Measurements from ENCODE around the gene PRIM2. TPM values are rescaled to one million over a fixed set of nuclear protein-coding genes. Genes with fewer than 3 reads are reported as not detected.
"Not testable (repeated sequence)": the region's sequence is repeated elsewhere in the genome, so short reads cannot be mapped to it uniquely, and the experiment has no call there.

PRIM2 gene
- 16.5 TPM for polyA plus RNA-seq (2013, experiment 1 of 2; ENCODE audit: insufficient read length)
- polyA plus RNA-seq (2013, experiment 2 of 2; ENCODE audit: insufficient read length): 15.2 TPM

DNA sequence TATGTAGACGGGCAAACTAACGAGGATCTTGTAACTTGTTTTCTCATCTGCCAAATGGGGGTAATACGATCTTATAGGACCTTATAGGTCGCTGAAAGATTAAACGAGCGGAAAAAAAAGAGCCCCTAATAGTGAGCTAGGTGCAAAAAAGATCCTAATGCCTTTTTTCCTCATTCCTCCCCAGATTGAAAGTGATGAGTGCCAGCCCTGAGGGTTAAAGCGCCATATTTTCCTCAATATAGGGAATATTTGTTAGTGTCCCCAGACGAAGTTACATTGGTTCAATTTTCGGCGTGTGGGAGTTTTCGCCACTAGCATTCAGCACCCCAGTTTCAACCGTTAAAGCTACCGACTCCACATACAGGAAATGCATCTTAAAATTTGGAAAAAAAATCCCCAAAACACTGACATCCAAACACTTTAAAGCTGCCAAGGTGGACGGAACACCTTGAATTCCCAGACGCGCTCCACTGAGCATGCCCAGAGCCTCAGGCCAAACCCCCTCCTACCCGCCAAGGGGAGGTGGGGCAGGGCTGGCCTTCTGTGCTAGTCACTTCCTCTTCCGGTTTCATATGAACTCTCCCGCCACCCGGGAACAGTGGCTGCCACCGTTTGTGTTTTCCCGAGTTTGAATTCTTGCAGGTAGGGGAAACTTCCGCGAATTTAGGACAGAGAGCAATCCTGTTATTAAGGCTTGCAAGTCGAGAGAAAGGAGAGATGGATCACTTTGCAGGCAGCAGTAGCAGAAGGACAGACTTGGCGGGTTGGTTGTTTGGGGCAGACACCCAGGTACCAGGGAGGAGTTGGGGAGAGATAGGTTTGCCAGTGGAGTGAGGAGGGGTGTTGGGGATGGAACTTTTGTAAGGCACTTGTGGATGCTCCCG lies at the start of gene PRIM2:
PRIM2 (plus strand) TSS at position 571 of the 884 bp plus-strand sequence. CDS start 816 bp downstream, outside the sequence.
- peak; percentile 81 for DNase-seq

DNA sequence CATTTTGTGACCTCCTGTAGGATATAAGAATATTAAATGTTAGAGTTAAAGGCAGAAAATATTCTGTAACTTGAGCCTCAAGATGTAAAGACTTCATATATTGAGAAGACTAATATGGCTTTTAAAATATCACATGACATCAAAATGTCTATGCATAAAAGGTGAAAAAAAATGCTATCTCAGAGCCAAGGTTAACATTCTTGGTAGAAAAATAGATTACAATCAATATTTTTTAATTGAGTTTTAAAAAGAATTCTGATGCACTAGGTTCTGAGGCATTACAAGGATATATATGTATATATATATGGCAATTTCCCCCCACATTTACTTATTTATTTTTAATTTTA lies 49.2 kb upstream of the PRIM2 start:
- DNase-seq: no peak

DNA sequence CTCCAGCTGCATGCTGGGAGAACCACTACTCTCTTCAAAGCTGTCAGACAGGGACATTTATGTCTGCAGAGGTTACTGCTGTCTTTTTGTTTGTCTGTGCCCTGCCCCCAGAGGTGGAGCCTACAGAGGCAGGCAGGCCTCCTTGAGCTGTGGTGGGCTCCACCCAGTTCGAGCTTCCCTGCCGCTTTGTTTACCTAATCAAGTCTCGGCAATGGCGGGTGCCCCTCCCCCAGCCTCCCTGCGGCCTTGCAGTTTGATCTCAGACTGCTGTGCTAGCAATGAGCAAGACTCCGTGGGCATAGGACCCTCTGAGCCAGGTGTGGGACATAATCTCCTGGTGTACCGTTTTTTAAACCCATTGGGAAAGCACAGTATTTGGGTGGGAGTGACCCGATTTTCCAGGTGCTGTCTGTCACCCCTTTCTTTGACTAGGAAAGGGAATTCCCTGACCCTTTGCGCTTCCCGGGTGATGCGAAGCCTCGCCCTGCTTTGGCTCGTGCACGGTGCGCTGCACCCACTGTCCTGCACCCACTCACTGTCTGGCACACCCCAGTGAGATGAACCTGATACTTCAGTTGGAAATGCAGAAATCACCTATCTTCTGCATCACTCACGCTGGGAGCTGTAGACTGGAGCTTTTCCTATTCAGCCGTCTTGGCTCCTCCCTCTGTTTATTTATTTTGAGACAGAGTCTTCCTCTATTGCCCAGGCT lies 43.2 kb upstream of the PRIM2 start:
- DNase-seq: not testable (repeated sequence)

GRCh38 chr6:57275384-57275783 lies 42.0 kb upstream of the PRIM2 start:
- no peak for DNase-seq

GRCh38 chr6:57276946-57277345 lies 40.5 kb upstream of the PRIM2 start:
- peak; percentile 44 for DNase-seq

DNA sequence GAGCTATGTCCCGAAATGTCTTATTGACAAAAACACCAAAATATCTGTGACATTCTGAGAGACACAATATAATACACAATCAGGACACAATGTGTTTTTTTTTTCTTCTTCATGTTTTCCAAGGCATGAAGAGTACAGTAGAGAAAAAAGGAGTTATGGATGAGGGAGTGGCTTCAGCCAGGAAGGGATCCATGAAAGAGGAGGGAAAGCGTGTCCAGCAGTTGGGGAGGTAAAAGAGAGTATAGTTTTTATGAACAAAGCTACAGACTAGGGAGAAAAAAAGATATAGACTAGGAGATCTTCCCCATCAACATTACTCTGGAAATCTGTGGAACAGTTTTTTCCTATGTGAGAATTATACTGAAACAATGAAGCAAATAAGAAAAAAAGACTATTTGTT lies 38.9 kb upstream of the PRIM2 start:
- no peak for DNase-seq

DNA sequence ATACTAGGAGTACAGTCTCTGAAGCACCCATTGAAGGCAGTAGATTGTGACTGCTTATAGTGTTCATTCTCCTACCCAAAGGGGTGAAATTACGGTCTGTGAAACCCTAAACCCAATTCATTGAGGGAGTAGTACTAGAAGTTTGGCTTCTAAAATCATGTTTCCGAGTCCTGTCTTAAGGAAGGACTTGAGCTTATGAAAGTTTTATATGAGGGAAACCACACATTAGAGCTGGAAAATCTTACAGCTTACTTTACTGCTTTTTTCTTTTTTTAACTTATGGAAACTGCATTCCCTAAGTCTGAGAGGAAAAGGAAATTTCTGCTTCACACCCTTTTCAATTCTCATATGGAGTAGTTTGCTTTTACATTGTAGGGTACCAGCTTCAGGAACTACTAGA lies 38.4 kb upstream of the PRIM2 start:
- DNase-seq: no peak

DNA sequence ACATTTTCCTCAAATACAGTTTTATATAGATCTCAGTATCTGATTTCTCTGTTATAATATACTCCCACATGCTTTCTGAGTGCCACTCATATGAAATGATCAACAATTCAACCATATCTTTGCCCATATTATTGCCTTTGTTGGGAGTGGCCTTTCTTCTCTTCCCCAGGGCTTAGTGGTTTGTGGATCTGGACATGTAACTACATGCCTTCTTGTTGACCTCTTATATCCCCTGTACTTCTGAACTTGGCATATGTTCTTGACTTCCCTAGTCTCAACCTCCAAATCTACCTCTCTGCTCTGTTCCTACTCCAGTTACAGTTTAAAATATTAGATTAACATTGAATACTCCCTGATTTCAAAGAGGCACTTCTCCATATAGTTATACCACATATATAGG lies 34.3 kb upstream of the PRIM2 start:
- DNase-seq: no peak

GRCh38 chr6:57283911-57284455 lies 33.4 kb upstream of the PRIM2 start:
- DNase-seq: peak; percentile 87

DNA sequence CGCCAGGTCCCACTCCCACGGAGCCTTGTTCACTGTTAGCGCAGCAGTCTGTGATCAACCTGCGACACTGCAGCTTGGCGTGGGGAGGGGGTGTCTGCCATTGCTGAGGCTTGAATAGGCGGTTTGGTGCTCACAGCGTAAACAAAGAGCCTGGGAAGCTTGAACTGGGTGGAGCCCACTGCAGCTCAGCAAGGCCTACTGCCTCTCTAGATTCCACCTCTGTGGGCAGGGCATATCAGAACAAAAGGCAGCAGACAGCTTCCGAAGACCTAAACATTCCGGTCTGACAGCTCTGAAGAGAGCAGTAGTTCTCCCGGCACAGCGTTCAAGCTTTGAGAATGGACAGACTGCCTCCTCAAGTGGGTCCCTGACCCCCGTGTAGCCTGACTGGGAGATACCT lies 29.3 kb upstream of the PRIM2 start:
- DNase-seq: not testable (repeated sequence)

GRCh38 chr6:57293472-57293871 lies 24.0 kb upstream of the PRIM2 start:
- DNase-seq: not testable (repeated sequence)

GRCh38 chr6:57294862-57295445 lies 22.5 kb upstream of the PRIM2 start:
- no peak for DNase-seq

DNA sequence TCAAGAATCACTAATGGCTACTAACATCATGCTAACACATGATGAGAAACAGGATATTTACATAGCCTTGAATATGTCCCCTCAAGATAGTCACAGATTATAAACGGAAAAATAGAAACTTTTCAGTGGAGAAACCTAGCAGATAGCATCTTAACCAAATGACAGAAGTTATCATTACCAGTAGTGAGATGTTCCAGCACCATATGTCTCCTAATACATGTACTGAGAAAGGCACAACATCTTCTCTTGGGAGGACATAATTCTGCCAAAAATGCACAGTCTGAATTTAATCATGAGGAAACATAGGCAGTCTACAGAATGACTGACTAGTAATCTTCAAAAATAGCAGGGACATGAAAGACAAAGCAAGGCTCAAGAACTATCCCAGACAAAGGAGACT lies 19.9 kb upstream of the PRIM2 start:
- no peak for DNase-seq

DNA sequence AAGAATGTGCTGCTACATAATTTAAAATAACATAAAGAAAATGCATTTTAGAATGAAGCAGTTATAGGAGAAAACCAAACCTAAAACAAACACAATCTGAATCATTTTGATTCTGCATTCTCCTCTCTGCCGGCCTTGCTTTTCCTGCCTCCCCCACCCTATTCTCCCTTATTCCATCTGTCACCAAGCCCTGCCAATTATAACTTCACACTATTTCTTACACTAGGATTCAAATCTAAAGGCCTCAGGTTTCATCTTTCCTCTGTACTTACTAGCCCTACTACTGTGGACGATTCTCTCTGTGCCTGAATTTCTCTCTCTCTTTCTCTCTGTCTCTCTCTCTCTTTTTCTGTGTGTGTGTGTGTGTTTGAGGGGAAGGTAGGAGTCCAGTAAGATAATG lies 18.7 kb upstream of the PRIM2 start:
- no peak for DNase-seq

GRCh38 chr6:57301757-57302156 lies 15.7 kb upstream of the PRIM2 start:
- no peak for DNase-seq

DNA sequence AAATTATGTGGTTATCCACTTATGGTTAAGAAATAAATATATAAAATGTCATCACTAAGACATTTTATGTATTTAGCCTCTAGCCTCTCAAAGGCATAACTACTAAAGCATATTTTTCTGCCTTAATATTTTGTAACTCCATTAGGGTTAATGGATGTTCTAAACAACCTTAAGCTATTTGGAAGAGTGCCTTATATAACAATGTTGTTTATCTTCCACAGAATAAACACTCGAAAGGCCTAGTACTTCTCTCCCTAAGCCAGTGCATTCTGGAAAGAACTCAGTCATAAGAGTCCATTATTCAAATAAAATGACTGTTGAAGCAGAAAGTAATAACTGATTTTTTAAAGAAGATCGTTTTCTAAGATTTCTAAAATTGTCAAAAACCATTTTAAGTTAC lies 15.0 kb upstream of the PRIM2 start:
- DNase-seq: no peak

- DNase-seq: peak; percentile 83
Observed at GRCh38 chr6:57303931-57304681, 13.3 kb upstream of the PRIM2 start.

DNA sequence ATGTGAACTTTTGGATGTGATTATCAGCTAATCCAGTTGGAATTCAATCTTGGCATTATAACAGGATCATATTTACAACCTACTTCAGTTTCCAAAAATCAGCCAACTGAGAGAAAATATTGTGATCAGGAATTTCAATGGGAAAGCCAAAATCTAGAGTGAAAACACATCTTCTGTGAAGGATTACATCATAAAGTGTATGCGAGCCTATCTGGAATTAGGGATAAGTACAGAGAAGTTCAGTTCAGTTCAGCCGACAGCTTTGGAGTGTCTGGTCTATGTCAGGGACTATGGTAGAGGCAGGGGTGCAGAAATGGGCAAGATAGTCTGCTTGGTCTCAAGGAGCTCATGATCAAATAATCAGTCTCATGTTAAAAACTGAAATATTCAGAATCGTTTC lies 12.3 kb upstream of the PRIM2 start:
- DNase-seq: no peak

- DNase-seq: peak; percentile 74
Observed at GRCh38 chr6:57305761-57306160, 11.7 kb upstream of the PRIM2 start.

DNA sequence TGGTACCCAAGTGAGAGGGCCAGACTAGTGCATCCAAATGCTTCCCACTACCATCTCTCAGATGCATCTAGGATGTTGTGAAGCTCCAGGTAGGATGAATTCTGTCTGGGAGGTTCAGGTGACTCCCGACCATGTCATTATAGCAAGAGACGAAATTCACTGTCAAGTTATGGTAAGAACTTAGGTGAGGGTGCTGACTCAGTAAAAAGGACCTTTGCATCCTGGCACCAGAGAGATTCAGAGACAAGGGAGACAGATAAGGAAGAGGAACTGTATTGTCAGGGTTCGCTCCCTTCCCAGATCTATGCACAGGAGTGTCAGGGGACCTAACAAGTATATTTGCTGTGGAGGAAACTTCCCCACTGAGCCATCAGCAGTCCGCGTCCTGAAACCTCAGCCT lies 11.2 kb upstream of the PRIM2 start:
- no peak for DNase-seq

GRCh38 chr6:57307850-57308249 lies 9.6 kb upstream of the PRIM2 start:
- no peak for DNase-seq

- not testable (repeated sequence) for DNase-seq
Observed at GRCh38 chr6:57308755-57309154, 8.7 kb upstream of the PRIM2 start.

Data from fibroblast of skin of abdomen (primary cell).